Brain microvascular endothelial cell (primary cell): Measurements from ENCODE around the gene IGSF23.

Experiments
- DNase-seq: peaks from one replicate; pipeline ENCODE4 v3.0.0-alpha.2; 2020
- H3K27ac ChIP-seq: fragments of 250-450 bp; sonication (Bioruptor Pico); 2 replicates; pipeline ENCODE4 v1.5.1; 2020; ENCODE audit warnings: mild to moderate bottlenecking, moderate library complexity
- H3K27me3 ChIP-seq: fragments of 250-450 bp; sonication (Bioruptor Pico); replicated peaks from 2 replicates; pipeline ENCODE4 v1.5.1; 2020; ENCODE audit warnings: mild to moderate bottlenecking
- H3K36me3 ChIP-seq: fragments of 250-450 bp; sonication (Bioruptor Pico); replicated peaks from 2 replicates; pipeline ENCODE4 v1.5.1; 2020; ENCODE audit warnings: mild to moderate bottlenecking
- H3K4me3 ChIP-seq: 2 replicates; pipeline ENCODE4 v1.5.1; 2011; ENCODE audit warnings: low read depth, mild to moderate bottlenecking, control low read depth, low read length, moderate library complexity
- in situ Hi-C: cut with HindIII; loops from 2 replicates; pipeline ENCODE4 v1.10.0; 2017; ENCODE audit warnings: low sequenced_read_pairs, low pct_ligation_motif_present
- TF ChIP-seq, protein P1 (sequence below): IDR thresholded peaks from 2 replicates; pipeline ENCODE4 v1.5.1; 2011; ENCODE audit warnings: low read depth, mild to moderate bottlenecking, moderate library complexity, low read length, control low read depth, inconsistent platforms; ENCODE audit errors: missing control alignments

Gene IGSF23

DNA sequence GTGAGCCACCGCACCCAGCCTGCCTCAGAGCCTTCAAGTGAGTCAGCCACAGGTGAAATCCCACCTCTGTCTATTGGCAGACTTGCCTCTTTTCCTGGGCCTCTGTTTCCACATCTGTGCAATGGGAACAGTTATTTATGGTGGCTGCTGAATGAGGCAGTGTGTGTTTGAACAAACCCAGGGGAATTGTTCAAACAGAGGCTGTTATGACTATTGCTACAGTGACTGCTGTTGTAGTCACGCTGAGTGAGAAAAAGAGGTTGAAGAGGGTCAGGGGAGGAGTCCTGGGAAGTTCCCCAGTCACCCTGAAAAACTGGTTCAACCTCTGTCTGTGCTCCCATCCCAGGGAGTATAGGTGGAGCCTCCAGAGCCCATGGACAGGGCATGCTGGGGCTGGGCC is 58.0 kb downstream of the IGSF23 start, which contains the start of gene CEACAM19:
Gene CEACAM19 (plus strand): TSS at position 83 of the 400 bp plus-strand sequence. CDS start 450 bp downstream, outside the sequence.
- H3K27ac ChIP-seq: no peak within 1 kb of the TSS
- no peak within 1 kb of the TSS for H3K4me3 ChIP-seq
- H3K36me3 ChIP-seq: no peaks in the 10 kb centered on the region
- TF ChIP-seq, protein P1, sequence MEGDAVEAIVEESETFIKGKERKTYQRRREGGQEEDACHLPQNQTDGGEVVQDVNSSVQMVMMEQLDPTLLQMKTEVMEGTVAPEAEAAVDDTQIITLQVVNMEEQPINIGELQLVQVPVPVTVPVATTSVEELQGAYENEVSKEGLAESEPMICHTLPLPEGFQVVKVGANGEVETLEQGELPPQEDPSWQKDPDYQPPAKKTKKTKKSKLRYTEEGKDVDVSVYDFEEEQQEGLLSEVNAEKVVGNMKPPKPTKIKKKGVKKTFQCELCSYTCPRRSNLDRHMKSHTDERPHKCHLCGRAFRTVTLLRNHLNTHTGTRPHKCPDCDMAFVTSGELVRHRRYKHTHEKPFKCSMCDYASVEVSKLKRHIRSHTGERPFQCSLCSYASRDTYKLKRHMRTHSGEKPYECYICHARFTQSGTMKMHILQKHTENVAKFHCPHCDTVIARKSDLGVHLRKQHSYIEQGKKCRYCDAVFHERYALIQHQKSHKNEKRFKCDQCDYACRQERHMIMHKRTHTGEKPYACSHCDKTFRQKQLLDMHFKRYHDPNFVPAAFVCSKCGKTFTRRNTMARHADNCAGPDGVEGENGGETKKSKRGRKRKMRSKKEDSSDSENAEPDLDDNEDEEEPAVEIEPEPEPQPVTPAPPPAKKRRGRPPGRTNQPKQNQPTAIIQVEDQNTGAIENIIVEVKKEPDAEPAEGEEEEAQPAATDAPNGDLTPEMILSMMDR: no peak
- DNase-seq: no peak
- in situ Hi-C loops: no loop called here
- no peaks in the 10 kb centered on the region for H3K27me3 ChIP-seq

DNA sequence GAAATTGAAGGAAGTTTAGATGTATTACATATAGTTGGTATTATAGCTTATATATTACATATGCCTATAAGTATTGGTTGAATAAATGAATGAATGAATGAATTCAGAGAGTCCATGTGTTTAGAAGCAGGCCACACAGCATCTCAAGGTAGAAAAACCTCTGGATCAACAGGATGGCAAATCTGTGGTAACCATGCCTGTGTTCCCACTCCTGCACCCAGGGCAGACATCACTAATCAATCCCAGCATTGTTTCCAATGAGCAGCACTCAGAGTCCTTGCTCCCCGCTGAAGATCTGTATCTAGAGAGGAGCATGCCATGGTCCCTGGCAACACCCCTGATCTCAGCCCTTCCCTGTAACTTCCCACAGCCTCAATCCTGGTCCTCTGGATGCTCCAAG is 58.9 kb downstream of the IGSF23 start:
- no peak overlapping the region for H3K27ac ChIP-seq
- TF ChIP-seq, protein P1: no peak
- in situ Hi-C loops: no loop called here
- DNase-seq: no peak
- no peaks in the 10 kb centered on the region for H3K27me3 ChIP-seq
- H3K4me3 ChIP-seq: no peak overlapping the region
- H3K36me3 ChIP-seq: no peaks in the 10 kb centered on the region

DNA sequence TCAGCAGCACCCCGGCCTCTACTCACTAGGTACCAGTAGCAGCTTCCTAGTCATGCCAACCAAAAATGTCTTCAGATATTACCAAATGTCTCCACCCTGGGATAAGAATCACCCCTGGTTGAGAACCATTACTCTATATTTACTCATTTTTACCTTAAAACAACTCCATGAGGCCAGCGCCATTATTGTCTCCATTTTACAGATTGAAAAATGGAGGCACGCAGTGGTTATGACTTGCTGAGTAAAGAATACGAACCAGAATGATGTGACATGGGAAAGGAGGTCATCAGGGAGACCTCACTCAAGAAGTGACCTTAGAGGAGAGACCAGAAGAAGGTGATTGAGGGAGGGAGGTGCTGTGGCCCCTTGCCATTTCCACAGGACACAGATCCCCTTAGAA is 60.1 kb downstream of the IGSF23 start:
- TF ChIP-seq, protein P1: no peak
- DNase-seq: no peak
- H3K36me3 ChIP-seq: no peaks in the 10 kb centered on the region
- no peak overlapping the region for H3K27ac ChIP-seq
- H3K27me3 ChIP-seq: no peaks in the 10 kb centered on the region
- in situ Hi-C loops: no loop called here
- H3K4me3 ChIP-seq: no peak overlapping the region

DNA sequence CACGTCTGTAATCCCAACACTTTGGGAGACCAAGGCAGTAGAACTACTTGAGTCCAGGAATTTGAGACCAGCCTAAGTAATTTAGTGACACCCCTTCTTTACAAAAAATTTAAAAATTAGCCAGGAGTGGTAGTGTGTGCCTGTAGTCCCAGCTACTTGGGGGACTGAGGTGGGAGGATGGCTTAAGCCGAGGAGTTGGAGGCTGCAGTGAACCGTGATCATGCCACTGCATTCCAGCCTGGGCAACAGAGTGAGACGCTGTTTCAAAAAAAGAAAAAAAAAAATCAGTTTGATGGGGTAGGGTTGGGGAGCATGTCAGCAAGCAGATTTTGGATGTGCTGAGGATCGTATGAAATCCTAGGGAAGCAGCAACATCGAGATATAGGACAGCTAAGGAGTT is 62.2 kb downstream of the IGSF23 start:
- no peaks in the 10 kb centered on the region for H3K27me3 ChIP-seq
- TF ChIP-seq, protein P1: no peak
- no peak overlapping the region for H3K4me3 ChIP-seq
- DNase-seq: no peak
- H3K36me3 ChIP-seq: no peaks in the 10 kb centered on the region
- no peak overlapping the region for H3K27ac ChIP-seq
- in situ Hi-C loops: no loop called here

DNA sequence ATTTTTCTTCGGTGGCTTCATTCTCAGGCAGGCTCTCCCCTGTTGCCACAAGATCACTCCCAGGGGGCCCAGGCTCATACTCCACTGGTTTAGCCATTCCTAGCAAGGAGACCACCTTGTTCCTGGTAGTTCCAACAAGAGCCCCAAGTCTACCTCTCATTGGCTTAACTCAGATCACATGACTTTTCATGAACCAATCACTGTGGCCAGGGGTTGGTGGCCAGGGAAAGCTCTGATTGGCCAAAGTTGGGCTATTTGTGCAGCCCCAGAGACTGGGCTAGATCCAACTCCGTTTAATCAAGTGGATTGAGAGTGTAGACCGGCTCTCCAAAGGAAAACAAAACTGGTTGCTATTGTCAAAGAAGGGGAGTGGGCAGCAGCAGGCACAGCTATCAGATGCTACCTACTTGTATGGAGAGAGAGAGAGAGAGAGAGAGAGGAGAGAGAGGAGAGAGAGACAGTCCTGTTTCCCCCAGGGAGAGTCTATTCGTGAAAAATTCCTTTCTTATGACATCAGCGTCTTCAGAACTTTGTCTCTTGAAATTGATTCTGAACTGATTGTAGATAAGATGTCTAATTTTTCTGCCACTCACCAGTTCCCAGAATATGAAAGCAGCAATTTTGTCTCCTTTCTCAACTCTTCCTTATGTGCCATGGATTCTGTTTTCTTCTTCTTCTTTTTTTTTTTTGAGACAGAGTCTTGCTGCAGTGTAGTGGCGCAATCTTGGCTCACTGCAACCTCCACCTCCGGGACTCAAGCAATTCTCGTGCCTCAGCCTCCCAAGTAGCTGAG is 63.9 kb downstream of the IGSF23 start:
- TF ChIP-seq, protein P1: no peak
- Histone ChIP-seq H3K27me3 (no peaks in the 10 kb centered on the region), H3K27ac (peak overlapping the region; percentile 6), H3K36me3 (no peaks in the 10 kb centered on the region), H3K4me3 (no peak overlapping the region)
- in situ Hi-C loops: no loop called here
- DNase-seq: peak; percentile 77
